GM12878 (cell line): Measurements from ENCODE around the gene PLEKHA1. TPM values are rescaled to one million over a fixed set of nuclear protein-coding genes. Genes with fewer than 3 reads are reported as not detected.

Experiments used
- ATAC-seq: fragments of 200-7000 bp; cut with Tn5 transposase; 3 replicates; pipeline ENCODE4 v1.9.1; 2020; ENCODE audit warnings: mild to moderate bottlenecking, moderate library complexity
- BruUV-seq: library from RNA; stranded (reverse); fragments of 400-500 nt; replicated peaks from 2 replicates; lab custom pipeline; 2021; lab: Mats Ljungman, UMichigan
- CTCF ChIA-PET: fragments of 300-600 bp; sonication (Branson Sonifier 250); formaldehyde crosslinking; extraction: SDS; loops from one replicate; lab custom pipeline; 2021; ENCODE audit warnings: inconsistent platforms; lab: Yijun Ruan, JAX
- POLR2A ChIA-PET: fragments of 350-600 bp; formaldehyde crosslinking; extraction: SDS; loops from one replicate; lab custom pipeline; 2021; ENCODE audit warnings: inconsistent platforms; lab: Charles Lee
- RAD21 ChIA-PET: fragments of 300-600 bp; sonication (Branson Sonifier 250); formaldehyde crosslinking; loops from one replicate; lab custom pipeline; 2023; ENCODE audit warnings: antibody characterized with exemption; ENCODE audit not compliant: unreplicated experiment; lab: Charles Lee
- SMC1A ChIA-PET: fragments of 300-600 bp; sonication (Branson Sonifier 250); formaldehyde crosslinking; loops from one replicate; lab custom pipeline; 2023; ENCODE audit not compliant: unreplicated experiment, uncharacterized antibody; lab: Charles Lee
- DNase-seq: peaks from one replicate; pipeline ENCODE4 v3.0.0-alpha.2; 2011; ENCODE audit warnings: low read depth, low spot score
- FAIRE-seq: peaks from 3 replicates; lab custom pipeline; 2011; peaks lifted over from hg19 to GRCh38; lab: Jason Lieb, UNC
- H2AFZ ChIP-seq: 2 replicates; pipeline ENCODE4 v1.6.0; 2011; ENCODE audit warnings: low read depth, low read length, control low read depth; ENCODE audit not compliant: control insufficient read depth
- H3K27ac ChIP-seq: 2 replicates; pipeline ENCODE4 v1.5.1; 2011; ENCODE audit warnings: control low read depth; ENCODE audit not compliant: control insufficient read depth, insufficient read depth
- H3K27me3 ChIP-seq, 2 experiments: replicated peaks in 1 of 2; 2 replicates each; pipeline versions ENCODE4 v1.6.0 to v1.6.1; 2011; ENCODE audit warnings: low read length in 1 of 2; ENCODE audit not compliant: control insufficient read depth in 2 of 2, insufficient read depth in 2 of 2
- H3K36me3 ChIP-seq, 2 experiments: 2 replicates each; pipeline ENCODE4 v1.5.1; 2011; ENCODE audit warnings: low read length in 1 of 2; ENCODE audit not compliant: control insufficient read depth in 2 of 2, insufficient read depth in 2 of 2
- H3K4me1 ChIP-seq: 2 replicates; pipeline ENCODE4 v1.6.1; 2011; ENCODE audit warnings: mild to moderate bottlenecking, low read length, moderate library complexity, mixed read lengths; ENCODE audit not compliant: control insufficient read depth, insufficient read depth
- H3K4me2 ChIP-seq: 2 replicates; pipeline ENCODE4 v1.6.0; 2011; ENCODE audit warnings: control low read depth; ENCODE audit not compliant: control insufficient read depth, insufficient read depth
- H3K4me3 ChIP-seq: fragments of 200-600 bp; sonication (generic); 2 replicates; pipeline ENCODE4 v1.5.1; 2016
- H3K79me2 ChIP-seq: 2 replicates; pipeline ENCODE4 v1.6.0; 2011; ENCODE audit warnings: low read length; ENCODE audit not compliant: control insufficient read depth, insufficient read depth
- H3K9ac ChIP-seq: 2 replicates; pipeline ENCODE4 v1.8.0; 2011; ENCODE audit warnings: low read length, control low read depth, mixed read lengths; ENCODE audit not compliant: control insufficient read depth, insufficient read depth
- H3K9me3 ChIP-seq: replicated peaks from 3 replicates; pipeline ENCODE4 v1.5.1; 2011; ENCODE audit warnings: mild to moderate bottlenecking, low read length; ENCODE audit not compliant: control insufficient read depth, insufficient read depth
- H4K20me1 ChIP-seq: 2 replicates; pipeline ENCODE4 v1.6.0; 2011; ENCODE audit not compliant: control insufficient read depth, insufficient read depth
- ATF2 ChIP-seq: IDR thresholded peaks from 2 replicates; pipeline ENCODE4 v1.6.1; 2012; ENCODE audit warnings: low read length, inconsistent platforms
- BRCA1 ChIP-seq: IDR thresholded peaks from 2 replicates; pipeline ENCODE4 v1.6.1; 2011; ENCODE audit warnings: low read depth, low read length, improper control_type of control experiment
- DPF2 ChIP-seq: fragments of 450-650 bp; IDR thresholded peaks from 2 replicates; pipeline ENCODE4 v1.6.1; 2017; ENCODE audit warnings: mild to moderate bottlenecking
- FOXM1 ChIP-seq: IDR thresholded peaks from 2 replicates; pipeline ENCODE4 v1.6.1; 2012; ENCODE audit warnings: low read depth, mild to moderate bottlenecking, inconsistent platforms, low read length, moderate library complexity
- IRF4 ChIP-seq: IDR thresholded peaks from 2 replicates; pipeline ENCODE4 v1.6.1; 2011; ENCODE audit warnings: low read depth, low read length
- NFYA ChIP-seq: IDR thresholded peaks from 2 replicates; pipeline ENCODE4 v1.6.1; 2011; ENCODE audit warnings: low read depth, mild to moderate bottlenecking, low read length, improper control_type of control experiment, borderline replicate concordance
- NR2F1 ChIP-seq: fragments of 450-650 bp; conservative IDR thresholded peaks from 2 replicates; pipeline ENCODE4 v1.6.1; 2017; ENCODE audit warnings: mild to moderate bottlenecking
- PBX3 ChIP-seq: IDR thresholded peaks from 2 replicates; pipeline ENCODE4 v1.6.1; 2011; ENCODE audit warnings: mild to moderate bottlenecking, low read depth, low read length, moderate library complexity; ENCODE audit not compliant: insufficient replicate concordance
- RAD21 ChIP-seq: IDR thresholded peaks from 2 replicates; pipeline ENCODE4 v1.6.1; 2011; ENCODE audit warnings: mild to moderate bottlenecking, low read depth, low read length, moderate library complexity; ENCODE audit not compliant: insufficient read depth
- SMC3 ChIP-seq: IDR thresholded peaks from 2 replicates; pipeline ENCODE4 v1.6.1; 2011; ENCODE audit warnings: low read length, improper control_type of control experiment, borderline replicate concordance
- TCF3 ChIP-seq: IDR thresholded peaks from 2 replicates; pipeline ENCODE4 v1.6.1; 2012; ENCODE audit warnings: low read depth, mild to moderate bottlenecking, low read length, borderline replicate concordance; ENCODE audit not compliant: insufficient read depth
- ZNF217 ChIP-seq: fragments of 450-650 bp; IDR thresholded peaks from 2 replicates; pipeline ENCODE4 v1.6.1; 2017; ENCODE audit warnings: antibody characterized with exemption, mild to moderate bottlenecking
- ZNF274 ChIP-seq: IDR thresholded peaks from one replicate; pipeline ENCODE4 v1.8.0; 2011; ENCODE audit not compliant: insufficient read length, insufficient read depth
- WGBS: methylation state at CpG from one replicate; pipeline ENCODE4 v1.1.6; 2016; ENCODE audit warnings: low lambda C conversion rate; ENCODE audit not compliant: insufficient replicate concordance, insufficient coverage; ENCODE audit errors: missing lambda C conversion rate; 5-methylcytosine and 5-hydroxymethylcytosine counted together
- in situ Hi-C: fragments of 300-500 bp; cut with MboI; formaldehyde crosslinking; loops from 9 replicates; pipeline ENCODE4 v1.14.3; 2018; ENCODE audit warnings: mixed read lengths
- intact Hi-C: fragments of 100-400 bp; cut with micrococcal nuclease; formaldehyde crosslinking; loops from one replicate; pipeline ENCODE4 v1.14.2; 2022; ENCODE audit not compliant: unreplicated experiment
- polyA plus RNA-seq, 11 experiments: library from polyadenylated mRNA; depleted of rRNA in 4 of 11; unstranded in 6 of 11; stranded (reverse) in 5 of 11; fragments of >200 nt; fragmentation: Nextera tagmentation in 4 of 11; fragmentation: Illumina TruSeq in 1 of 11; extraction: Ambion mirVana in 4 of 11; extraction: Trizol in 1 of 11; gene quantifications; 1 replicate in 1 of 11; 2 replicates in 10 of 11; pipeline versions ENCODE4 v1.2.1 to v1.2.3, GENCODE V29; 2011 to 2016; ENCODE audit warnings: inconsistent platforms in 2 of 11, missing spikeins in 2 of 11, low read depth in 1 of 11
- total RNA-seq, 4 experiments: library from RNA; depleted of rRNA in 3 of 4; stranded (reverse); fragments of >200 nt in 3 of 4; fragmentation: Illumina TruSeq in 1 of 4; extraction: Trizol in 1 of 4; gene quantifications; 2 replicates each; pipeline versions ENCODE4 v1.2.1 to v1.2.3, GENCODE V29; 2013 to 2021
- TF ChIP-seq, protein P1 (sequence below), 3 experiments: IDR thresholded peaks in 2 of 3; conservative IDR thresholded peaks in 1 of 3; 2 replicates each; pipeline ENCODE4 v1.5.1; 2011; ENCODE audit warnings: low read depth in 3 of 3, low read length in 3 of 3, mild to moderate bottlenecking in 3 of 3, control low read depth in 2 of 3, moderate library complexity in 2 of 3, inconsistent platforms in 1 of 3, mixed read lengths in 1 of 3; ENCODE audit not compliant: control insufficient read depth in 2 of 3, insufficient read depth in 1 of 3; ENCODE audit errors: extremely low read depth in 1 of 3
- TF ChIP-seq, protein P2 (sequence below): fragments of 450-650 bp; IDR thresholded peaks from 2 replicates; pipeline ENCODE4 v1.6.1; 2017; ENCODE audit warnings: mild to moderate bottlenecking, moderate library complexity

PLEKHA1 gene
- total and polyA plus RNA-seq, 10 of the 15 experiments (the other 5 are each of a cell fraction or from before 2014, with no cell fraction given): 0.15 to 6.0 (median 0.32) TPM

- RAD21 ChIA-PET: interaction anchor here (1.0 to 1.5 kb wide), 3 partner anchors 12 to 125 kb away, joined by 3 read pairs; no protein-coding TSS in a partner anchor
These were observed 49.6 kb downstream of the PLEKHA1 start for GRCh38 chr10:122424059-122424458.

More at GRCh38 chr10:122424059-122424458, 49.6 kb downstream of the PLEKHA1 start:
- FAIRE-seq: no peak
- intact Hi-C loops (no loop called here), in situ Hi-C loops (no loop called here)
- Histone ChIP-seq H3K9me3 (no peaks in the 10 kb centered on the region), H3K4me3 (no peak overlapping the region), H4K20me1 (no peaks in the 10 kb centered on the region), H2AFZ (no peak overlapping the region), H3K36me3 (no peaks in the 10 kb centered on the region), H3K4me2 (no peak overlapping the region), H3K27me3 (no peaks in the 10 kb centered on the region), H3K4me1 (no peaks in the 10 kb centered on the region), H3K27ac (no peak overlapping the region), H3K79me2 (no peaks in the 10 kb centered on the region), H3K9ac (no peak overlapping the region)
- no peak for TF ChIP-seq RAD21
- TF ChIP-seq, protein P1, sequence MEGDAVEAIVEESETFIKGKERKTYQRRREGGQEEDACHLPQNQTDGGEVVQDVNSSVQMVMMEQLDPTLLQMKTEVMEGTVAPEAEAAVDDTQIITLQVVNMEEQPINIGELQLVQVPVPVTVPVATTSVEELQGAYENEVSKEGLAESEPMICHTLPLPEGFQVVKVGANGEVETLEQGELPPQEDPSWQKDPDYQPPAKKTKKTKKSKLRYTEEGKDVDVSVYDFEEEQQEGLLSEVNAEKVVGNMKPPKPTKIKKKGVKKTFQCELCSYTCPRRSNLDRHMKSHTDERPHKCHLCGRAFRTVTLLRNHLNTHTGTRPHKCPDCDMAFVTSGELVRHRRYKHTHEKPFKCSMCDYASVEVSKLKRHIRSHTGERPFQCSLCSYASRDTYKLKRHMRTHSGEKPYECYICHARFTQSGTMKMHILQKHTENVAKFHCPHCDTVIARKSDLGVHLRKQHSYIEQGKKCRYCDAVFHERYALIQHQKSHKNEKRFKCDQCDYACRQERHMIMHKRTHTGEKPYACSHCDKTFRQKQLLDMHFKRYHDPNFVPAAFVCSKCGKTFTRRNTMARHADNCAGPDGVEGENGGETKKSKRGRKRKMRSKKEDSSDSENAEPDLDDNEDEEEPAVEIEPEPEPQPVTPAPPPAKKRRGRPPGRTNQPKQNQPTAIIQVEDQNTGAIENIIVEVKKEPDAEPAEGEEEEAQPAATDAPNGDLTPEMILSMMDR (IDR thresholded peaks at IDR 0.05 in 2 of 3, conservative IDR thresholded peaks at IDR 0.05 in 1 of 3; ENCODE audit: control insufficient read depth in 2 of 3, extremely low read depth in 1 of 3, insufficient read depth in 1 of 3, low read depth in 3 of 3, low read length in 3 of 3): no peak
- TF ChIP-seq SMC3: no peak
- TF ChIP-seq FOXM1: no peak
- no peak for TF ChIP-seq ATF2
- TF ChIP-seq IRF4: no peak
- no peak for TF ChIP-seq NFYA
- no peak for TF ChIP-seq DPF2
- TF ChIP-seq ZNF217: no peak
- TF ChIP-seq ZNF274: no peak
- no peak for TF ChIP-seq TCF3
- no peak for TF ChIP-seq NR2F1
- TF ChIP-seq BRCA1: no peak
- no peak for TF ChIP-seq PBX3
- TF ChIP-seq, protein P2, sequence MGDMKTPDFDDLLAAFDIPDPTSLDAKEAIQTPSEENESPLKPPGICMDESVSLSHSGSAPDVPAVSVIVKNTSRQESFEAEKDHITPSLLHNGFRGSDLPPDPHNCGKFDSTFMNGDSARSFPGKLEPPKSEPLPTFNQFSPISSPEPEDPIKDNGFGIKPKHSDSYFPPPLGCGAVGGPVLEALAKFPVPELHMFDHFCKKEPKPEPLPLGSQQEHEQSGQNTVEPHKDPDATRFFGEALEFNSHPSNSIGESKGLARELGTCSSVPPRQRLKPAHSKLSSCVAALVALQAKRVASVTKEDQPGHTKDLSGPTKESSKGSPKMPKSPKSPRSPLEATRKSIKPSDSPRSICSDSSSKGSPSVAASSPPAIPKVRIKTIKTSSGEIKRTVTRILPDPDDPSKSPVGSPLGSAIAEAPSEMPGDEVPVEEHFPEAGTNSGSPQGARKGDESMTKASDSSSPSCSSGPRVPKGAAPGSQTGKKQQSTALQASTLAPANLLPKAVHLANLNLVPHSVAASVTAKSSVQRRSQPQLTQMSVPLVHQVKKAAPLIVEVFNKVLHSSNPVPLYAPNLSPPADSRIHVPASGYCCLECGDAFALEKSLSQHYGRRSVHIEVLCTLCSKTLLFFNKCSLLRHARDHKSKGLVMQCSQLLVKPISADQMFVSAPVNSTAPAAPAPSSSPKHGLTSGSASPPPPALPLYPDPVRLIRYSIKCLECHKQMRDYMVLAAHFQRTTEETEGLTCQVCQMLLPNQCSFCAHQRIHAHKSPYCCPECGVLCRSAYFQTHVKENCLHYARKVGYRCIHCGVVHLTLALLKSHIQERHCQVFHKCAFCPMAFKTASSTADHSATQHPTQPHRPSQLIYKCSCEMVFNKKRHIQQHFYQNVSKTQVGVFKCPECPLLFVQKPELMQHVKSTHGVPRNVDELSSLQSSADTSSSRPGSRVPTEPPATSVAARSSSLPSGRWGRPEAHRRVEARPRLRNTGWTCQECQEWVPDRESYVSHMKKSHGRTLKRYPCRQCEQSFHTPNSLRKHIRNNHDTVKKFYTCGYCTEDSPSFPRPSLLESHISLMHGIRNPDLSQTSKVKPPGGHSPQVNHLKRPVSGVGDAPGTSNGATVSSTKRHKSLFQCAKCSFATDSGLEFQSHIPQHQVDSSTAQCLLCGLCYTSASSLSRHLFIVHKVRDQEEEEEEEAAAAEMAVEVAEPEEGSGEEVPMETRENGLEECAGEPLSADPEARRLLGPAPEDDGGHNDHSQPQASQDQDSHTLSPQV: no peak
- POLR2A ChIA-PET: no interaction called here
- no peak for ATAC-seq
- 53% methylated on average over 1 of the region's 2 CpGs for WGBS
- CTCF ChIA-PET: interaction anchor here (1.1 to 3.1 kb wide), 3 partner anchors 11 to 125 kb away, joined by 3 to 25 read pairs (median 13); no protein-coding TSS in a partner anchor
- DNase-seq: no peak
- SMC1A ChIA-PET: interaction anchor here (0.6 to 2.2 kb wide), 3 partner anchors 10 to 144 kb away, joined by 3 to 14 read pairs (median 4); no protein-coding TSS in a partner anchor
- no TSS peak for BruUV-seq
